ELR (cell line): ENCODE results near the gene MRPS18A.
"Not testable (repeated sequence)": the region's sequence is repeated elsewhere in the genome, so short reads cannot be mapped to it uniquely, and the experiment has no call there.

Experiments
- DNase-seq: peaks from one replicate; pipeline ENCODE4 v3.0.0-alpha.2; 2015; ENCODE audit warnings: low read depth

Gene MRPS18A

DNA sequence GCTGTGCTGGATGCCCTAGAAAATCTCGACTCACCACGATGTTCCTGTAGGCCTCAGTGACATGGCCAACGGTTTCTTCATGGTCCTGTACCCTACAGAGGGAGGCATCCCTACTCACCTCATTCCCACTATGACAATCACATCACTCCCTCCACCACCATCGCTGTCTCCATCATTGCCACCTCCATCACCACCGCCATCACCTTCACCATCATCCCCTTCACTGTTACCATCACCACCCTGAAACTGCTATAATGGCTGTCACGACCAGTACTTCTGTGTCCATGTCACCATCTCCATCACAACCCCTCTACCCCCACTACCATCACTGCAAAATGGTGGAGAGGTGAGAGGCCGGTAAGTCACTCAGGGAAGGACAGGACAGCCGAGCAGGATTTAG is 29.8 kb upstream of the MRPS18A start:
- no peak for DNase-seq

DNA sequence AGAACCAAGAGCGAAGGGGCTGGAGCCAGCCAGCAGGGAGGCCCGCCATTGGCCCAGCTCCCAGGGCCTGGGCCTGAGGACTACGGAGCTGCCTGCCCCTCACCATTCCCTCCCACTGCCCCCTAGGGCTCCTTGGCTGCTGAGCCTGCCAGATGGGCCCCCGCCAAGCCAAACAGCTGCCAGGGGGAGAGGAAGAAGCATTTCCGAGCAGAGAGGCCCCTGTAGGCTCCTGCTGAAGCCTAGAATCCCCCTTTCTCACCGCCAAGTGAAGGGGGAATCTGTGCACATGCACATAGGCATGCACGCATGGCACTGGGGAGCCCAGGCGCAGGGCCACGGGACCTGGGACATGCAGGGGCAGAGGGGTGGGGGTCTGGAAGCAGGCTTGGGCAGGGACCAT is 28.5 kb upstream of the MRPS18A start:
- DNase-seq: no peak

DNA sequence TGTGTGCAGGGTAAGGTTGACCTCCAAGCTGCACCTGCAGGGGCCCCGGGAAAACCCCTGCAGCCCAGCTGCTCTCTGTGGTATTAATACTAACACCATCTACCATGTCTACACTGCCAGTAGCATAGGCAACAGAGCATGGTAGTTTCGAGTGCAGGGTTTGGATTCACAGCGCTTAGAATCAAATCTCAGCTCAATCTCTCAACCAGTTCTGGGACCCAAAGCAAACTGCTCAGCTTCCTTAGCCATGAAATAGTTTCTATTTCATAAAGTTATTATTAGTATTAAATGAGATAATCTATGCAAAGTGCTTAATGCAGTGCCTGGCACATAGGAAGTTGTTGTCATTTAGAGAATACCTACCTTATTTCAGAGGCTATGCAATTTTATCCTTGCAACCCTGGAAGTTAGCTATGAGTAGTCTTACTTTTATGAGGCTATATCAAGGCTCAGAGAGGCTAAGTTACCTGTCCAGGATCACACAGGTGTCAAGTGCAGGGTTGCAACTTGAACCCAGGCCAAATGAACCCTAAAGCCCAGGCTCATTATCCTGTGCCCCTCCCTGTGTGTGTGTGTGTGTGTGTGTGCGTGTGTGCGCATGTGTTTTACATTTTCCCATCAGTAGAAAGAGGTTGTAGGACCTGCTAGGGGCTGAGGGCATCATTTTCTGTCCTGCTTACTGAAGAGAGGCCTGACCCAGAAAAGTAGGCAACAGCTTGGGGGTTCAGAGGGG is 27.6 kb upstream of the MRPS18A start:
- DNase-seq: no peak

DNA sequence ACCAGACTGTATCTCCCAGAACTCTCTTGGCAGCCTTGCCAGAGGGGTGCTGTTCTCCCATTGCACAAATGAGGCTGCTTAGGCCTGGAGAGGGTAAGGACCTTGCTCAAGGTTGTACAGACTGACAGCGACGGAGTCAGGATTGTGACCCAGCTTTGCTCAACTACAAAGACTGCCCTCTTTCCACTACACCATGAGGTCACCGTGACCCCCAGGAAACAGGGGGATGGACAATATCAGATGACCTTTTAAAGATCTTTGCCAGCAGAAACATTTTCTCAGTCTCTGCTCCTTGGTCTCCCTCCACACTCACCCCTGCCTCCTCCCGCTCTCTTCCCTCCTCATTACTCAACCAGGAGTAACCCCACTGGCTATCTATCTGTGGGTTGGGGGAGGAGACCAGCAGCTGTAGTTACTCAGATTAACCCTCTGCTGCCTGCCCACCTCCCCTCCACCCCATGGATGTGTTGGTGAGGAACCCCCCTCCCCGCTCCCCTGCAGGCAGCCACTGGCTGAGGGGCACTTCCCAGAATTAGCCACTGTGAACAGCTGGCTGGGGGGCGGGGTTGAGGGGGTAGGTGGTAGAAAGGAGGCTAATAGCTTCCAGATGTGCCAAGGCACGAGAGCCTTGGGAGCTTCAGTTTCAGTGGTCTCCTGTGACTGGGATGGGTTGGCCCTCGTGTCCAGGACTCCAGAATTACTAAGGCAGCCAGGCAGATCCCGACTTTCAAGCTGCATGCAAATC is 26.9 kb upstream of the MRPS18A start:
- DNase-seq: no peak

DNA sequence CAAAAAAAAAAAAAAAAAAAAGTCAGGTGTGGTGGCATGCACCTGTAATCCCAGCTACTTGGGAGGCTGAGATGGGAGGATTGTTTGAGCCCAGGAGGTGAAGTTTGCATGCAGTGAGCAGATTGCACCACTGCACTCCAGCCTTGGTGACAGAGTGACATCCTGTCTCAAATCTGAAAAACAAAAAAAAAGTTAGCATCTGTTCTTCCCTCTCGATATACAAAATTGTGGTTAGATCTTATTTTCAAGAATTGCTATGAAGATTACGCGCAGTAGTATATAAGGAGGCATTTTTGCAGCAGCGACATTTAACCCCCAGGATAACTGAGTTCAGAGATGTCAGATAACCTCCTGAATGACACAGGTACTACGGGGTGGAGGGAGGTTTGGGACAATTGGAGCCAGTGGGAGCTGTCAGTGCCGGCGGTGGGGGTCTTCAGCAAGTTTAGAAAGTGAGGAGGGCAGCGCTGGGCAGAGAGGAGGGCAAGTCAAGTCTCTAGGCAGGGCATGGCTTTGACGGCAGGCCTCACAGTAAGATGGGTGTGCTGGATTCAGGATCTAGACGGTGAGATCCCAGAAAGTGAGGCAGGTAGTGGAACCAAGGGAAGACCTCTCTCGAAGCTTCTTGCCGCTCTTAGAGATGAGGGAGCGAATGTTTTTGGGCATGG is 26.2 kb upstream of the MRPS18A start:
- no peak for DNase-seq

DNA sequence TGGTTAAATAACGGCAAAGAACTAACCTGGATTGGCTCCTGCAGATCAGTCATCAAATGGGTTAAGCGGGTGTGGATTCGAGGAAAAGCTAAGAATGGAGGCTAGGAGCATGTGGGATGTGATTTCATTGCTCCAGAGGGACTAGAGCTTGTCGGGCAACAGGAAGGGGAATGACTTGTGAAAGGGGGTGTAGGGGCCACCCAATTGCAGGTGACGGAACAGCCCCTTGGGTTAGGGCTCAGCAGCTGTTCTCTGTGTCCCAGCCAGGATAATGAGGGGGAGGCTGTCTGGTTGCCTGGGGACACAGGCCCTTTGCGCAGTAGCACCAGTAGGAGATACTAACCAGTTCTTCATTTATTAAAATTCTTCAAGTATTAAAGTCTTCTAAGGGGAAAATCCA is 25.0 kb upstream of the MRPS18A start:
- no peak for DNase-seq

DNA sequence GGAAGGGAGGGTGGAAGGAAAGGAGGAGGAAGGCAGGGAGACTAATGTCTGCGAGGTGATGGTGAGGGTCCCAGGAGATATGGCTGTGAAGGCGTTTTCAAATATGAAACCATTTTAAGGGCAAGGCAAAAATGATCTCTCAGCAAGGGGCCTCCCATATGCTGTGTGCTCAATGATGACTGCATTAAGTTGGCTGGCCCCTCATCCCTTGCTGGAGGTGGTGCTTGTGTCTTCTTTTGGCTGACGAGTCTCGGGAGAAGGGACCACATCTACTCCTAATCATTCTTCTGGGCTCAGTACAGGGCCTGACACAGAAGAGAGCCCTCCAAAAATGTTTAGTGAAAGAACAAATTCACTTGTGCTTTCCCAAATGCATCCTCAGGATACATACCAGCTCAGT is 23.0 kb upstream of the MRPS18A start:
- DNase-seq: no peak

DNA sequence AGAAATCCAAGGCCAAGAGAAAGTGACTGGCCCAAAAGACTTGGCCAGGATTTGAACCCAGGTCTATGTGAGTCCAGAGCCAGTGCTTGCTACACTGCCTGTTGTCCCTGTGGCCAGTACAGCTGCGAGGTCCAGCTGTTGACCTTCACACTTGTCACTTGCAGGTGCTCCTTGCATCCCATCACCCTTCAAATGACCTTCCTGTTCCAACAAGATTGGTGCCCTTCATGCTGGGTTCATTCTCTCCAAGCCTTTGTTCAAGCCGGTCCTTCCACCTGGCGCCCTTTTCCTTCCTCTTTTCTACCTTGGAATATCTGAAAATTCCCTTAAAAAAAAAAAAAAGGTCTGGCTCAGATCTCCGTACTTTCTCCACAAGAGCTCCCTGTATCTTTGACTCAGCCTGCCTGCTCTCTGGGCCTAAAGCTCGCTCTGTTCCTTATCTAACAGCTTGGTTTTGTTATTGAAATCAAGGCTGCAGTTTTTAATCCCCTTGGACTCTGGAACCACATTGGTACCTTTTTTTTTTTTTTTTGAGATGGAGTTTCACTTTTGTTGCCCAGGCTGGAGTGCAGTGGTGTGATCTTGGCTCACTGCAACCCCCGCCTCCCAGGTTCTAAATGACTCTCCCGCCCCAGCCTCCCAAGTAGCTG is 22.2 kb upstream of the MRPS18A start:
- no peak for DNase-seq

DNA sequence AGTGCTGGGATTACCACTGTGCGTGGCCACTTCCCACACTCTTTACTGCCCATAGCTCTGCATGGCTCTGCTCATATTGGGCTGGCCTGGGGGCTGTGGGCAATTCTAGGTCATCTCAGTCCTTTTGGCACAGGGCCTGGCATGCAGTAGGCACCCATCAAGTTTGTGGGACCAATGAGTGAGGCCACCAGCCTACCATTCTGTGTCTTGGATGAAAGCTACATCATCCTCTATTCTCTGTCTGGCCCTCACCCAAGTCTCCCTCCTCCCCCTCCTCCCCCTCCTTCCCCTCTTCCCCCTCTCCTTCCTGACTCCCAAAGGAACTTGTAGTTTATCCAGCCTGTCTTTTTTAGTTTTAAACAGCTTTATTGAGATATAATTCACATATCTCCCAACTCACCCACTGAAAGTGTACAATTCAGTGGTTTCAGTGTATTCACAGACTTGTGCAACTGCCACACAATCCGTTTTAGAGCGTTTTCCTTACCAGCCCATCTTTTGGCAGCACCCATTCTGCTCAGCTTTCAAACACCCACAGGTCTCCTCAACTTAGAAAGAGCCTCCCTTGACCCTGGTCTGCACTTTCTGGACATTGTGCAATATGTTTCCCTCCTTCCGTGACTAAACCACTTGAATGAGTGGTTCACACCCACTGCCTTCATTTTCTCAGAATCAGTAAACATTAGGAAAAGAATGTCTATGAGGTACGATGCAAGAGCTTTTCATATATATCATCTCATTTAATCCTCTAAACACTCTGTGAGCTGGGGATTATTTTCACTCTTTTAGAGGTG is 21.5 kb upstream of the MRPS18A start:
- DNase-seq: peak; percentile 59

DNA sequence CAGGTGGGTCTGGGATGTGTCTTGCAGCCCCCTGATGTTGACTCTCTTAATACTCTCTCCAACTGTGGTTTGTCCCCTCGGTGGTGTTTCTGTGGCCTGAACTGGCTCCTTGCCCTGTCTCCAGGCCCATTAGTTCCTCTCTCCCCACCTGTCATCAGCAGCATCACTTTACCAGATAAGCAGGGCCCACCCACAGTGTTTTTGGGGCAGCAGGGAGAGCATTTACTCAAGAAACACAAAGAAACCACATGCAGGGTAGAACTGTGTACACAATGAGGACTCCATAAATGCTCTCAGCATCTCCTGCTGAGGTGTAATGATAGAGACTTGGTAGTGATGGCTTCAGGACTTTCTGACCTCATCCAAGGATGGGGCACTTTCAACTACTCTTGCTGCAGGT is 20.2 kb upstream of the MRPS18A start:
- no peak for DNase-seq

DNA sequence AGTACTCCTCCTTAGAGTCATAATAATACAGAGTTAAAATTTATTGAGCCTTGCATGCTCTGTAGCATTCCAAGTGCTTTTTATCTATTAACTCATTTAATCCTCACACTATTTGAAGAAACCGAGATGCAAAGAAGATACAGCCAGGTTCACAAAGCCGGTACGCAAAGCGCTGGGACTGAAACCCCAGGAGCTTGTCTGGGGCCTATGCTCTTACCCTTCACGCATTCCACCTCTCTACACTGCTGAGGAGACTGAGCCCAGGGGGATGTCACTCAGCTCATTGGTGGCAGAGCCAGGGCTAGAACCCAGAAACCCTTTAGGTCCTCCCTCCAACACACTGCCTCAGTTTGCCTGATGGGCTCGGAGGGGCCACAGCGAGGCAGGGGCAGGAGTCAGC is 19.7 kb upstream of the MRPS18A start:
- DNase-seq: no peak

DNA sequence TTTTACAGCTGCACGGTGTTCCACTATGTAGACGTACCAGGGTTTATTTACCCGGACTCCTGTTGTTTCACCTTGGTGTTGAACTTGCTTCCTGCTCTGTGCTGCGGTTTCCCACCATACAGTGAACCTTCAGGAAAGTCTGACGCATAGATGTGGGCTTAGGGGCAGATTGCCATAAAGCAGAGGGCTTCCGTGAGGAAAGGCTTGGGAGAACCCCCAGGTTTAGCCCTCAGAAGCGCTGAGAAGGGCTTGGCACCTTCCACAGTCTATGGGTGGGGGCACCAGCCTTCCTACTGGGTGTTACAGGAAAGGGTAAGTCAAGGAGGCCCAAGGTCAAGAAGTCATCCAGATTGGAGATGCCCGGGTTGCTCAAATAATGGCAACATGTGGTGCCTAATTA is 19.2 kb upstream of the MRPS18A start:
- DNase-seq: no peak

DNA sequence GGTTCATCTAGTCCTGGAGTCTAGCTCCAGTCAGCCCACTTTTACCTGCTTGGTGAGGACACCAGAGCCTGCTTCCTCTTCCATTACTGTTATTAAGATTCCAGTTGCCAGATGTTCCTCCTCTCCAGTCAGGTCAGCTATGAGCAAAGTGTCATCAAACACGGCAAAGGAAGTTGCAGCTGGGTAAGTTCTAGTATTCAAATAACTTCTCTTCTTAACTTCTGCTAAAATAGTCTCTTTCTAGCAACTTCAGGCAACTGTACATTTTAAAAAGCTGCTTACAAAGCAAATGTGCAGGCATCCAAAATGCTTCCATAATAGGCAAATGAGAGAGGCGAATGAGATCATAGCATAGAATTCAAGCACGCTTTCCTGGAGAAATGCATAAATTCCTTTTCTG is 18.4 kb upstream of the MRPS18A start:
- no peak for DNase-seq

DNA sequence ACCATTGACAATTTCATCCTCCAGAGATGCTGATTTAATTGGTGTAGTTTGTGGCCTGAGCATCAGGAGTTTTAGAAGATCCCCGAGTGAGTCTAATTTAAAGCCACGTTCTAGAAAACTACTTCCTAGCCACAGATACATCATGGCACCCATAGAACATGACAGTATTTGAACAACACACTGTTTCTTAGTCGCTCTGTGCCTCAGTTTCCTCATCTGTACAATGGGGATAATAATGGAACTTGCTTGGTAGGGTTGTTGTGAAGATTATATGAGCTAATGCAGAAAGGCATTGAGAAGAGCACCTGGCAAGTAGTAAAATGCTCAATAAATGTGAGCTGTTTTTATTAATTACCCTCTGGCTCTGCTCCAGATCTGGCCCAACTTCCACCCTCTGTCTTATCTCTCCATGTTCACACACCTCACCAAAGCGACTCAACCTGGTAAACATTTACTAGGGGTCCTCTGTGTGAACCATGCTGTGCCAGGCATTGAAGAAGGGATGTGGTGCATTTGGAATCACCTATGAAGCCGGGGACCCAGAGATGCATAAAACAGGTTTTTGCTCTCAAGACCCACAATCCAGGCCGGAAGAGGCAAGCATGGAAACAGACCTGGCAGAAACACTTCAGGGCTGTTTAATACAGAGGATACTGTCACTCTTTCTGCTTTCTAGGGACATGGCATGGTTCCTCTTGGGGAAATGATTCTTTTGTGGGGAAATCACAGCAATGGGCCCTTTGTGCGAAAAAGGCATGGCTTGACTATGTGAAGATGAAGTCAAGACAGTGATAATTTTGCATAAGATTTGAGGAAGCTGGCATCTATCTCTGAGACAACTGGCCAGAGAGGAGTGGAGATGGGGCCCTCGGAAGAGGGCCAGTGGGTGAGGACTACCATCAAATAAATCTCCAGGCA is 16.2 kb upstream of the MRPS18A start:
- DNase-seq: no peak

DNA sequence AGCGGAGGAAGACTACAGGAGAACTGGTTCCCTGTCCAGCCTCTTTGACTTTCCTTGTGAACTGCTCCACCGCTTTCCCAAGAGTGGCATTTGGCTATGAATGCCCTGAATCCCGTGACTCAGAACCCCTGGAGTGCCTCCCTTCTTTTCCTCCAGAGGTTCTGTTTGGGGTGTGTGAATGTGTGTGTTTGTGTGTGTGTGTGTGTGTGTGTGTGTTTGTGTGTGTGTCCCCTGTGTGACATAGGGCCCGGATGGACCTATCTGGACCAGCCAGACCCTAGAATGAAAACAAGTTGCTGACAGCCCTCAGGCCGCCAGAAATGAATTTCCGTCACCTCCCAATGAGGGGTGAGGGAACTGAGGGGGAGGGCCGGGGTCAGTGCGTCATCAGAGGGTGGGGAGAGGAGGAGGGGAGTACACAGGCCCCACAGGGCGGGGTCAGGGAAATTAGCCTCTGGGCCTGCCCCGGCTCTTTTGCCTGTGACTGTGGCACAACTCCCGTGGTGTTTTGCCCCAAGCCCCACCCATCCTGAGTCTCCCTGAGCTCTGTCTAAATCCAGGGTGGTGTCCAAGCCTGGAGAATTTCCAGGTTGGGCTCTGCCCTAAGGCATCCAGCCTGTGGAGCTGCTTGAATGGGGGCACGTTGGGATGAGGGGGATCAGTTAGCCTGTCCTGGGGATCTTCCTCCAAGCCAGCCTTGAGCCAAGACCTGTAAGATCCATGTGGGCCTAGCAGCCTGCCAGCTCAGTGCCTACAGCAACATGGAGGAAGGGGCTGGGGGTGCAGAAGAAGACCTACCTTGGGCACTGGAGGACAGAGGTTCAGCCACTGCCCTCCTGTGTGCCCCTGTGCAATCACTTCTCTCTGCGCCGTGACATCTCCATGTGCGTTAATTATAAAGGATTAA is 15.2 kb upstream of the MRPS18A start:
- DNase-seq: peak; percentile 93

DNA sequence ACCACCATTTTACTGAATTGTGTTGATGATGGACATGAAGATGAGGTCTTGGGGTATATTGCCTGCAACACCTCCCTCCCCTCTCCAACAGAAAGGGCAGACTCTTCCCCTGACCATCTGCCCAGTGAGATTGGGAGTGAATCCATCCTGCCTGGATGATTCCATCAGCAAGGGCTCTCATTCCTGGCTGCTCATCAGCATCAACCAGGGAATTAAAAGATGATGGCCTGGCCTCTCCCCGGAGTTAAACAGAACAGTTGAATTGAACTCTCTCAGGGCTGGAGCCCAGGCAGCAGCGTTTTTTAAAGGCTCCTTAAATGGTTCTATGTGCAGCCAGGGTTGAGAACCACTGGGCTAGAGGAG is 14.6 kb upstream of the MRPS18A start:
- DNase-seq: no peak

DNA sequence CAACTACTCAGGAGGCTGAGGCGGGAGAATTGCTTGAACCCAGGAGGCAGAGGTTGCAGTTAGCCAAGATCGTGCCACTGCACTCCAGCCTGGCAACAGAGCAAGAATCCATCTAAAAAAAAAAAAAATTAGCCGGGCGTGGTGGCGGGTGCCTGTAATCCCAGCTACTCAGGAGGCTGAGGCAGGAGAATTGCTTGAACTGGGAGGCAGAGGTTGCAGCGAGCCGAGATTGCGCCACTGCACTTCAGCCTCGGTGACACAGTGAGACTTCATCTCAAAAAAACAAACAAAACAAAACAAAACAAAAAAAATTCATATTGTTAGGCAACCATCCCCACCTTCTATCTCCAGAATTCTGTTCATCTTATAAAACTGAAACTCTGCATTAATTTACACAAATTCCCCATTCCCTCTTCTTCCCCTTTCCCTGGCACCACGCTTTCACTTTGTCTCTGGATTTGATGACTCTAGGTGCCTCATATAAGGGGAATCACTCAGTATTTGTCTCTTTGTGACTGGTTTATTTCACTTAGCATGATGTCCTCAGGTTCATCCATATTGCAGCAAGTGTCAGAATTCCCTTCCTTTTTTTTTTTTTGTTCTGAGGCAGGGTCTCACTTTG is 13.5 kb upstream of the MRPS18A start:
- DNase-seq: not testable (repeated sequence)

DNA sequence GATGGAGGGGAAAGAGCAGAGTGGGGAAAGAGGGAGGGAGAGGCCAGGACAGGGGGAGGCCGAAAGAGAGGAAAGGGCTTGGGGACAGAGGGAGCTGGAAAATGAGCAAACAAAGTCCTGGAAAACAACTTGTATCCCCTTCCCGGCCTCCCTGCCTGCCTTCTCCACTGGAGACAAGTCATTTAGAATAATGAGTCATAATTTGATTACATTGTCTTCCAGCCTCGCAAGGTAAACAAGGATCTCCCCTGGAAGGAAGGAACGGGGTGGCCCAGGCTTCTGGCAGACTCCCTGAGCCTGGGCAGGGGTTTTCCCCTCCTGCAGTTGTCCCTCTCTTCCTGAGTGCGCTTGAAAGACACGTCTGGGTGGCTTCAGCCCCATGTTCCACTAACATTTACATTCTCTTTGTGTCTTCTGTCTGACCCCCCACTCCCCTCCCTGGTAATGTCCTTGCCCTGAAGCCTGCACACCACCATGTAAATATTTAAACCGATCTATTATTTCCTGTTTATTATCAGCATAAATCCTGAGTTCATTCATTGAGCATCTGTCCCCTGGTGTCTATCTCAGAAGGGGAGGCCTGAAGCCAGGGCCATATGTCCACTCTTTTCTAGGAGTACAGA is 12.1 kb upstream of the MRPS18A start:
- DNase-seq: peak; percentile 74
